HG03064 (cell line): ENCODE results near the gene ZMYND8.
"Not testable (repeated sequence)": the region's sequence is repeated elsewhere in the genome, so short reads cannot be mapped to it uniquely, and the experiment has no call there.

Experiments used
- ATAC-seq: cut with Tn5 transposase; IDR thresholded peaks from one replicate; pipeline ENCODE4 v1.9.1; 2021; ENCODE audit warnings: low read depth; ENCODE audit not compliant: unreplicated experiment

Gene ZMYND8

DNA sequence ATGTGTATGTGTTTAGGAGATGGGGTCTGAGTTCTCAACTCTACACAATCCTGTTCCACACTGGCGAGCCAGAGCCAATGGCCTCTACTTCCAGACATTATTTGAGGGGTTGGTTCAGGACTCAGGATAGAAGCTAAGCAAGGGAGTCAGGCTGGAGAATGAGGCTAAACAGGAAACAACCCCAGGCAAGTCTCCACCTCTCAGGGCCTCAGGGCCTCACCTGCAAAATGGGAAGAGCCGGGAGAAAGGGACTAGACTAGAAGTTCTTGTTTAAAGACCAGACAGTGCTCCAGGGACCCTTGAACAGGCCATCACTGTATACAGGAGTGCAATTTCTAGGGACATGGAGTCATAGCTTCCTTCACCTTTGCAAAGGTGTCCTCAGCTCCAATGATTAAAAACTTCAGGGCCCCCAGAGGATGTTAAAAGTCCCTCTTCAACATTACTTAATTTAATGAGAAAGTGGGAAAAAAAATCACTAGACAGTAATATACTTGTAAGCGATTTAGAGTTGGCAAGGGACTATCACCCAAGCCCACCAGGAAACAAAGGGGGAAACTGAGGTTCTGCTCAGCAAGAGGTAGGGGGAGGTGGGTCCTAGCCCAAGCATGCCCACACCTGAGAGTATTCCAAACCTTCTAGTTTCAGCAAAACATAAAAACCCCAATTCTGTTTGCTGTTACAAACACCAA, 41.7 kb downstream of the ZMYND8 start:
- ATAC-seq, result no peak

DNA sequence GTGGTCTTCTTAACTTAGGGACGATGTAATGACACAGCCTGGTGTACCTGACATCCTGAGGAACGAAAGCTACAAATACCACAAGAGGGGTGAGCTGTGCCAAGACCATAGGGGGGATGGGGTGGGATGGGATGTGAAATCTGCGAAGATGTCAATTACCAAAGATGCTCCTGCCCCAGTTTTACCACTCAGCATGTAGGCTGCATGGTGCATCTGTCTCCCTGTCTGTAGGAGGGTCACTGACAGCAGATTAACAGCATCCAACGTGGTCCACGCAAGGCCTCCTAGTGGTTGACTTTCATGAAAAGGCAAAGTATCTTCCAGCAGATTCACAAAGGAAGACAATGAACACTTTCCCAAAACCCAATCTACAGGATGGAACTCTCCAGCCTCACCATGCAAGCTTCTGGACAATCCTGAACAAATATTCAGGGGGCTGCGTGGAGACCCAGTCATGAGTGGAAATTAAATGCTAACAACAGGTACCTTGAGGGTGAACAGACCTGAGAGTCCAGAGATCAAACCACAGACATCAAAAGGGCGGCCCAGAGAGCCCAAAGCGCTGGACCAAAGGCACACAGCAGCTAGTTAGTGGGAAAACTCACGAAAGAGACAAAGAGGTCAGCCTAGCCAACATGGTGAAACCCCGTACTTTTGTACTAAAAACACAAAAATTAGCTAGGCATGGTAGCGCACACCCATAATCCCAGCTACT, 44.4 kb downstream of the ZMYND8 start:
- ATAC-seq, result no peak

DNA sequence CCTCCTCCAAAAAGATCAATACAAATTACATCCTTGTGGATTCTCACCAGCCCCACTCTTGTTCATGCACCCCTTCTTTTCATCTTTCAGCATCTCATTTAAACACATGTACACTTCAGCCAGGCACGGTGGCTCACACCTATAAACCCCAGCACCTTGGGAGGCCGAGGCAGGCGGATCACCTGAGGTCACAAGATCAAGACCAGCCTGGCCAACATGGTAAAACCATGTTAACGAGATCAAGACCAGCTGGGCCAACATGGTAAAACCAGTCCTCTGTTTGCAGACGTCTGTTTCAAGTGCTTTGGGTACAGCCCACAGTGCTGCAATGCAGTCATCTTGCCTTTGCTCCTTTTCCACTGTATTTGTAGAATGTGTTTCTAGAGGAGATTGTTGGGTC, 45.3 kb downstream of the ZMYND8 start:
- ATAC-seq, result no peak

DNA sequence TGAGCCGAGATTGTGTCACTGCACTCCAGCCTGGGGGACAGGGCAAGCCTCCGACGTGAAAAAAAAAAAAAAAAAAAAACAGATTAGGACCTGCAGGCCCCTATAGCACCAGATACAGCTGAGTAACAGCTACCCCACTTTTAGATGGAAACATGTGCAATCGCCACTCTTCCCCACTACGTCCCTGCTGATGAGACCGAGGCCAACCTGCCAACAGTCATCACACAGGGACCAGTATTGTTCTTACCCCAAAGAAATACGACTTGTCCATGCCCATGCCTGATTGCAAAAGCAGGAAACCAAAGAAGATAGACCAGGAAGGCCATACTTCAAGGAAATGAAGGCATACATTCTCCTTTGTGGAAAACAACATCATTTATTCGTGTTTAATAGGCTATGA, 45.8 kb downstream of the ZMYND8 start:
- ATAC-seq, result no peak

DNA sequence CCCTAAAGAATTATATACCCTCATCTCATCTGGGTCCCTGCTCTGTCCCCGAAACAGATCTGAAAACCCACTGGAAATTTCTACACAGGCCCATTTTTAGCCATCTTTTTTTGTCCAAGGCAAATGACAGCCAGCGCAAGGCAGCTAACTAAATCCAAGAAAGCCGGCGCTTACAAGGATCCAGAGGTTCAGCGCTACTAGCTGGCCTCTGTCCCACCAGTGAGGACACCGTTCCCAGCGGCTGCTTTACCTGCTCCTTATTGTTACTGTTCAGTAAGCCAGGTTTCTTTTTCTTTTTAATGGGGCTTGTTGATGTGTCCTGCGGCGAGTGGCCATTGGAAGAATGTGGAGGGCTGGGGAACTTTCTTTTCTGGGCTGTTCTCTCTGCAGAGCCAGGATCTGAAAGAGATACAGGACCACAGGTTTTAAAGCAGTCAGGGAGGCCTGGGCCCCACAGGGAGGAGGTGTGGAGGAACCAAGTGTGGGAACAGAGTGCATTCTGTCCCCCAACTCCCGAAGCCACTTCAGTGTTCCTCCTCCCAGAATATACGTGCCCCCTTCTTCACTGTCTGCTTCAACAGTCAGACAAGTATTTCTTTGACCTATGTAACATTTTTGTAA, 46.6 kb downstream of the ZMYND8 start:
- ATAC-seq, result no peak

- ATAC-seq, result no peak
Observed at GRCh38 chr20:47309394-47309793, 47.1 kb downstream of the ZMYND8 start.

GRCh38 chr20:47307569-47307968, 48.9 kb downstream of the ZMYND8 start:
- not testable (repeated sequence) for ATAC-seq

DNA sequence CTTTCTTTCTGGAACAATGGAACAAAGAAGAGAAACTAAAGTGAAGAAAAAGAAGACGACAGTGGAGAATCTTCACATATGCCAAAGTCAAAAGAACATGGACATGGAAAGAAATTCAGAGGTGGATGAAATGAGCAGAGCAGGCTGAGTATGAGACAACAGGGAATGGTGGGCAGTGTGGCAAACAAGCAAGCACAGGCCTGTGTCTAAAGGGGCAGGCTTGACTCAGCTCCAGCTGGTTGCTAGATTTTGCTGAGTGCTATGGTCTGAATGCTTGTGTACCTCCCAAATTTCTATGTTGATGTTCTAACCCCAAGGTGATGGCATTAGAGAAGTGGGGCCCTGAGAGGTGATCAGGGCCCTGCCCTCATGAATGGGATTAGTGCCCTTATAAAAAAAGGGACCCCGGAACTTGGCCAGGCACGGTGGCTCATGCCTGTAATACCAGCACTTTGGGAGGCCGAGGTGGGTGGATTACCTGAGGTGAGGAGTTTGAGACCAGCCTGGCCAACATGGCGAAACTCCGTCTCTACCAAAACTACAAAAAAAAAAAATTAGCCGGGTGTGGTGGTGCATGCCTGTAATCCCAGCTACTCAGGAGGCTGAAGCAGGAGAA, 49.6 kb downstream of the ZMYND8 start:
- no peak for ATAC-seq

- no peak for ATAC-seq
Observed at GRCh38 chr20:47306095-47306494, 50.4 kb downstream of the ZMYND8 start.

GRCh38 chr20:47305667-47306066, 50.8 kb downstream of the ZMYND8 start:
- no peak for ATAC-seq

DNA sequence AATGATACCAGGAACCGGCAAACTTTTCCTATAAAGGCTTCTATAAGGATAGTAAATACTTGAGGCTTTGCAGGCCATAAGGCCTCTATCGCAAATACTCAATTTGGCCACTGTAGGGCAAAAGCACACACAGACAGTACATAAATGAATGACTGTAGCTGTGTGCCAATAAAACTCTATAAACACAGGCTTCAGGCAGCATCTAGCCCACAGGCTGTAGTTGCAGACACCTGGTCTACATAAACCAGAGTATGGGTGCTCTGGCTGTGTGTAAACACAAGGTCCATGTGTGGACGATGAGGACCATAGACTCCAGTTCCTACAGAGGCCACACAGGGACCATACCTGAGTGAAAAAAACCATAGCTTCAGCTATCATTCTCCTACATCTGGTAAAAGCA, 52.2 kb downstream of the ZMYND8 start:
- no peak for ATAC-seq

DNA sequence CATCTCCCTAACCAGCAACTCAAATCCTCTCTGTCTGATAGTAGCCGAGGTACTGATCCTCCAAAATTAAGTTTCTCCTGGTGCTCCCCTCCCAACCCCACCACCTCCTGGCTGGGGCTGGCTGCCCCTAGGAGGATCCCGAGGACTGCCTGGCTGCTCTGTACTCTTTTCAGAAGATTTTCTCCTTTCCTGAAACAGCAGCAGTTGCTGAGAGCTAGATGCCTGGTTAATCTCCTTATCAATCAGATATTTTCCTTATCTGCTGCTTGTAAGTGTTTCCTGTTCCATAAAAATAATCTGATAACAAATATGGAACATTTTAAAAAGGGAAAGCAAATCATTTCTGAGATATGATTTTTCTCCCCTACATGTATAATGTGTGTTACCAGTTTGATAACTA, 52.8 kb downstream of the ZMYND8 start:
- ATAC-seq, result no peak

DNA sequence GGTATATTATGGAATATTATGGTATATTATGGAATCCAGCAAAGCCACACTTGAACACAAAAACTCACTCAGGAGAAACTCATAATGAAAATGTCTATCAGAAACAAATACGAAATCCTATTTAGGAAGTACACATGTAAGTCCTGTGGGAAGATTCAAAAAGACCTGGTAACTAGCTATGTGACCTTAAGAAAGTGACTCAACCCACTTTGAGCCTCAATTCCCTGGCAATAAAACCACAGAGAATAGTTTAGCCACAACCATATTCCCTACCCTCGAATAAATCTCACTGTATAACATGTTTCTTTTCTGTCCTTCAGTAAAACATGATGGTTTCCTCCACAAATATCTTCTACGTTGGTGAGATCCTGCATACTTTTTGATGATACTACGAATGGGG, 56.4 kb downstream of the ZMYND8 start:
- no peak for ATAC-seq

GRCh38 chr20:47298624-47299023, 57.9 kb downstream of the ZMYND8 start:
- no peak for ATAC-seq

GRCh38 chr20:47297746-47298145, 58.8 kb downstream of the ZMYND8 start:
- ATAC-seq, result no peak

- ATAC-seq, result no peak
Observed at GRCh38 chr20:47296950-47297349, 59.5 kb downstream of the ZMYND8 start.

- ATAC-seq, result no peak
Observed at GRCh38 chr20:47295921-47296426, 60.5 kb downstream of the ZMYND8 start.

- no peak for ATAC-seq
Observed at GRCh38 chr20:47295129-47295813, 61.2 kb downstream of the ZMYND8 start.

GRCh38 chr20:47293631-47294030, 62.9 kb downstream of the ZMYND8 start:
- ATAC-seq, result no peak

DNA sequence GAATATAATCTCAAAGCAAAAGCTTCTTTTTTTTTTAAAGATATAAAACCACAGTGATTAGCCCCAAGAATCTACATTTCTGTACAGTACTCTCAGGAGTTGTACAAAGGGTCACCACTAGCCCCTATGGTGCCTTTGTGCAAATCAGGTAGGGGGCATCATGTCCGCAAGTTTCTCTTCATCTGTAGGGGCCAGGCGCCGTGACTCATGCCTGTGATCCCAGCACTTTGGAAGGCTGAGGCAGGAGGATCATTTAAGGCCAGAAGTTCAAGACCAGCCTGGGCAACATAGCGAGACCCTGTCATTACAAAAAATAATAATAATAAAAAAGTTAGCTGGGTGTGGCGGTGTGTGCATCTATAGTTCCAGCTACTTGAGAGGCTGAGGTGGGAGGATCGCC, 63.9 kb downstream of the ZMYND8 start:
- no peak for ATAC-seq
